OCI-LY7 (cell line): ENCODE results near the gene SARDH. TPM values are rescaled to one million over a fixed set of nuclear protein-coding genes. Genes with fewer than 3 reads are reported as not detected.

ENCODE experiments used
- Bru-seq: library from RNA; stranded (reverse); fragments of 400-500 nt; gene quantifications from one replicate; lab custom pipeline; 2021; lab: Mats Ljungman, UMichigan
- BruChase-seq, 2 experiments: library from RNA; stranded (reverse); fragments of 400-500 nt; gene quantifications; one replicate each; lab custom pipeline; 2021; lab: Mats Ljungman, UMichigan
- BruUV-seq: library from RNA; stranded (reverse); fragments of 400-500 nt; replicated peaks from 2 replicates; lab custom pipeline; 2021; lab: Mats Ljungman, UMichigan
- CTCF ChIA-PET: fragments of 300-600 bp; sonication (Branson Sonifier 250); formaldehyde crosslinking; loops from one replicate; lab custom pipeline; 2022; ENCODE audit warnings: antibody characterized with exemption; ENCODE audit not compliant: unreplicated experiment; lab: Charles Lee
- POLR2A ChIA-PET: fragments of 300-600 bp; sonication (Branson Sonifier 250); formaldehyde crosslinking; loops from one replicate; lab custom pipeline; 2022; ENCODE audit warnings: antibody characterized with exemption; lab: Charles Lee
- DNase-seq: peaks from one replicate; pipeline ENCODE4 v3.0.0-alpha.2; 2015; ENCODE audit warnings: low spot score
- H2AFZ ChIP-seq: fragments of 200-600 bp; sonication (generic), shearing (Covaris generic); 2 replicates; pipeline ENCODE4 v1.6.1; 2014; ENCODE audit warnings: mild to moderate bottlenecking, antibody characterized with exemption, low read length, moderate library complexity
- H3K27ac ChIP-seq: fragments of 200-600 bp; sonication (generic); 2 replicates; pipeline ENCODE4 v1.5.1; 2014; ENCODE audit warnings: mixed run types, low read depth, mild to moderate bottlenecking, moderate library complexity, low read length, inconsistent platforms; ENCODE audit not compliant: poor library complexity, severe bottlenecking
- H3K36me3 ChIP-seq: fragments of 200-600 bp; sonication (generic); 2 replicates; pipeline ENCODE4 v1.6.1; 2014; ENCODE audit warnings: mild to moderate bottlenecking, antibody characterized with exemption, low read length, moderate library complexity, mixed read lengths; ENCODE audit not compliant: insufficient read depth
- H3K4me1 ChIP-seq: fragments of 200-600 bp; sonication (generic); 2 replicates; pipeline ENCODE4 v1.5.1; 2014; ENCODE audit warnings: mild to moderate bottlenecking, low read length; ENCODE audit not compliant: insufficient read depth, poor library complexity, severe bottlenecking
- H3K4me2 ChIP-seq: fragments of 200-600 bp; sonication (generic); 2 replicates; pipeline ENCODE4 v1.6.1; 2014; ENCODE audit warnings: mild to moderate bottlenecking, low read length
- H3K4me3 ChIP-seq: fragments of 200-600 bp; sonication (generic); 2 replicates; pipeline ENCODE4 v1.5.1; 2014; ENCODE audit warnings: mild to moderate bottlenecking, low read depth, low read length; ENCODE audit not compliant: poor library complexity, severe bottlenecking
- H3K79me2 ChIP-seq: fragments of 200-600 bp; sonication (generic); 2 replicates; pipeline ENCODE4 v1.6.1; 2016; ENCODE audit warnings: low read depth, mild to moderate bottlenecking, low read length, moderate library complexity, mixed read lengths; ENCODE audit not compliant: insufficient read depth
- H3K9me2 ChIP-seq: fragments of 200-600 bp; sonication (generic); 2 replicates; pipeline ENCODE4 v1.6.1; 2016; ENCODE audit warnings: mild to moderate bottlenecking, low read length, mixed read lengths; ENCODE audit not compliant: insufficient read depth
- H3K9me3 ChIP-seq: fragments of 200-600 bp; sonication (generic); 2 replicates; pipeline ENCODE4 v1.6.1; 2014; ENCODE audit warnings: mild to moderate bottlenecking, mixed run types, low read length, mixed read lengths
- H4K20me1 ChIP-seq: fragments of 200-600 bp; sonication (generic); 2 replicates; pipeline ENCODE4 v1.6.1; 2014; ENCODE audit warnings: mild to moderate bottlenecking, antibody characterized with exemption, low read length, moderate library complexity, mixed read lengths; ENCODE audit not compliant: insufficient read depth
- EZH2phosphoT487 ChIP-seq: fragments of 200-600 bp; sonication (generic); IDR thresholded peaks from 2 replicates; pipeline ENCODE4 v1.6.1; 2018; ENCODE audit warnings: low read depth, borderline replicate concordance, mild to moderate bottlenecking, mixed run types, antibody characterized with exemption, low read length, moderate library complexity, mixed read lengths
- intact Hi-C: fragments of 100-400 bp; cut with micrococcal nuclease; formaldehyde crosslinking; loops from one replicate; pipeline ENCODE4 v1.10.0; 2022; ENCODE audit not compliant: unreplicated experiment
- long read RNA-seq: library from polyadenylated mRNA; stranded (forward); transcript quantifications from one replicate; pipeline ENCODE4 v2.0.0, GENCODE V29; 2022
- total RNA-seq, 2 experiments: library from RNA; depleted of rRNA in 1 of 2; stranded (reverse); fragments of >200 nt in 1 of 2; shearing (Covaris generic) in 1 of 2; gene quantifications; 2 replicates each; pipeline ENCODE4 v1.2.3, GENCODE V29; 2014 to 2022
- TF ChIP-seq, protein P1 (sequence below): fragments of 200-600 bp; sonication (generic); conservative IDR thresholded peaks from 2 replicates; pipeline ENCODE4 v1.5.1; 2014; ENCODE audit warnings: mild to moderate bottlenecking, antibody characterized with exemption, low read length, moderate library complexity, mixed read lengths

The SARDH gene, protein sequence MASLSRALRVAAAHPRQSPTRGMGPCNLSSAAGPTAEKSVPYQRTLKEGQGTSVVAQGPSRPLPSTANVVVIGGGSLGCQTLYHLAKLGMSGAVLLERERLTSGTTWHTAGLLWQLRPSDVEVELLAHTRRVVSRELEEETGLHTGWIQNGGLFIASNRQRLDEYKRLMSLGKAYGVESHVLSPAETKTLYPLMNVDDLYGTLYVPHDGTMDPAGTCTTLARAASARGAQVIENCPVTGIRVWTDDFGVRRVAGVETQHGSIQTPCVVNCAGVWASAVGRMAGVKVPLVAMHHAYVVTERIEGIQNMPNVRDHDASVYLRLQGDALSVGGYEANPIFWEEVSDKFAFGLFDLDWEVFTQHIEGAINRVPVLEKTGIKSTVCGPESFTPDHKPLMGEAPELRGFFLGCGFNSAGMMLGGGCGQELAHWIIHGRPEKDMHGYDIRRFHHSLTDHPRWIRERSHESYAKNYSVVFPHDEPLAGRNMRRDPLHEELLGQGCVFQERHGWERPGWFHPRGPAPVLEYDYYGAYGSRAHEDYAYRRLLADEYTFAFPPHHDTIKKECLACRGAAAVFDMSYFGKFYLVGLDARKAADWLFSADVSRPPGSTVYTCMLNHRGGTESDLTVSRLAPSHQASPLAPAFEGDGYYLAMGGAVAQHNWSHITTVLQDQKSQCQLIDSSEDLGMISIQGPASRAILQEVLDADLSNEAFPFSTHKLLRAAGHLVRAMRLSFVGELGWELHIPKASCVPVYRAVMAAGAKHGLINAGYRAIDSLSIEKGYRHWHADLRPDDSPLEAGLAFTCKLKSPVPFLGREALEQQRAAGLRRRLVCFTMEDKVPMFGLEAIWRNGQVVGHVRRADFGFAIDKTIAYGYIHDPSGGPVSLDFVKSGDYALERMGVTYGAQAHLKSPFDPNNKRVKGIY
- total RNA-seq (2014; rRNA removed; shearing (Covaris generic)) (52.3 and 60.8 TPM in 2 replicates), total RNA-seq (2022) (39.4 and 42.8 TPM in 2 replicates), Bru-seq, nascent RNA (percentile 52 among the genes with signal in this experiment), BruChase-seq, experiment 1, labeled RNA remaining after a 6-hour chase (percentile 55 among the genes with signal in this experiment), BruChase-seq, experiment 2, labeled RNA remaining after a 2-hour chase (percentile 54 among the genes with signal in this experiment)
- long read RNA-seq, partial matches to known transcripts = 25 of 60 reads
- long read RNA-seq, other reads (novel, unspliced or antisense) = 34 of 60 reads

DNA sequence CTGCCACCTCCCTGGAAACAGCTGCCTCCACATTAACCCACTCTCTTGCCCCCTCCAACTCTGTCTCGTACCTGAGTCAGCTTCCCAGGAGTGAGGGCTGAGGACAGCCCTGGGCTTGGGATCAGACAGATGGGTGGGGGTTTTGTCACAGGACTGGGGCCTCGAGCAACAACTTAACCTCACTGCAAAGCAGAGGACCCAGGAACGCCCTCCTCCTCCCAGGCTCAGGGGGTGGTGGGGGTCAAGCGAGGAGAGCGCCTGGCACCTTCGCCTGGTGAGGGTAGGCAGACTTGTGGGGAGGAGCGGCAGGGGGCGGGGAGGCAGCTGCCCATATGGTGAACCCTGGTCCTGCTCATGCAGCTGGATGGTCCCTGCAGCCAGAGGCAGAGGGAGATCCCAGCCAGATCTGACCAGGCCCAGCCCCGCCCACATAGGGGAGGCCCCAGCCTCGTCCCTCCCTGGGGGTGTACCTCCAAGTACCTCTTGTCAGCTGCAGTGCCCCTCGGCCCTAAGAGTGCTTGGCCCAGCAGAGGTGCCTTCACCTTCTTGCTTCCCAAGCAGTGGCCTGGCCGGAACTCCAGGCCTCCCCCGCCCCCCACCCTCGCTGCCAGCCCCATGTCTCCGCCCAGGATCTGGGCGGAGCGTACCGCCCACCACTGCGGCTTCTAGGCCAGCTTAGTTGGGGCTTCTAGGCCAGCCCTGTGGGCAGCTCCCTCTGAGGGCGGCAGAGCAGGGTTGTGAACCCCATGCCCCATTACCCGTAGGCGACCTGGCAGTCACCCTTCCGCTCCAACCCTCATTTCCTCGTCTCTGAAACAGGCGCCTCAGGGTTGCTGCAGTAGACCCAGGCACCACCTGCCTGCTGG, at the start of gene SARDH:
SARDH (minus strand) TSS at position 579 of the 866 bp plus-strand sequence. CDS start 4,179 bp downstream, outside the sequence.
- H3K4me3 ChIP-seq = no peak within 1 kb of the TSS

GRCh38 chr9:133787754-133788025, 49.5 kb upstream of the SARDH start:
- Histone ChIP-seq H4K20me1 (no peaks in the 10 kb centered on the region), H3K4me1 (peaks cover 36% of the 10 kb centered on the region), H3K79me2 (no peaks in the 10 kb centered on the region), H3K4me2 (peak overlapping the region; percentile 35), H3K4me3 (no peak overlapping the region), H3K9me3 (no peaks in the 10 kb centered on the region), H2AFZ (no peak overlapping the region), H3K9me2 (no peaks in the 10 kb centered on the region), H3K27ac (no peak overlapping the region), H3K36me3 (peaks cover 5% of the 10 kb centered on the region; the same call in 1 of the 2 replicates)
- ChIA-PET CTCF (interaction anchor here (1.2 kb wide), 1 partner anchor 10 kb away, joined by 3 read pairs; no protein-coding TSS in a partner anchor), POLR2A (interaction anchor here (0.6 kb wide), 2 partner anchors 30 to 72 kb away, joined by 3 read pairs; no protein-coding TSS in a partner anchor)
- intact Hi-C loops = no loop called here
- peak; percentile 64 for DNase-seq
- TF ChIP-seq EZH2phosphoT487 = no peak
- TF ChIP-seq, protein P1, sequence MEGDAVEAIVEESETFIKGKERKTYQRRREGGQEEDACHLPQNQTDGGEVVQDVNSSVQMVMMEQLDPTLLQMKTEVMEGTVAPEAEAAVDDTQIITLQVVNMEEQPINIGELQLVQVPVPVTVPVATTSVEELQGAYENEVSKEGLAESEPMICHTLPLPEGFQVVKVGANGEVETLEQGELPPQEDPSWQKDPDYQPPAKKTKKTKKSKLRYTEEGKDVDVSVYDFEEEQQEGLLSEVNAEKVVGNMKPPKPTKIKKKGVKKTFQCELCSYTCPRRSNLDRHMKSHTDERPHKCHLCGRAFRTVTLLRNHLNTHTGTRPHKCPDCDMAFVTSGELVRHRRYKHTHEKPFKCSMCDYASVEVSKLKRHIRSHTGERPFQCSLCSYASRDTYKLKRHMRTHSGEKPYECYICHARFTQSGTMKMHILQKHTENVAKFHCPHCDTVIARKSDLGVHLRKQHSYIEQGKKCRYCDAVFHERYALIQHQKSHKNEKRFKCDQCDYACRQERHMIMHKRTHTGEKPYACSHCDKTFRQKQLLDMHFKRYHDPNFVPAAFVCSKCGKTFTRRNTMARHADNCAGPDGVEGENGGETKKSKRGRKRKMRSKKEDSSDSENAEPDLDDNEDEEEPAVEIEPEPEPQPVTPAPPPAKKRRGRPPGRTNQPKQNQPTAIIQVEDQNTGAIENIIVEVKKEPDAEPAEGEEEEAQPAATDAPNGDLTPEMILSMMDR = no peak
- no TSS peak for BruUV-seq

More for the DNA sequence above, at the start of gene SARDH:
- CTCF ChIA-PET = no interaction called here
- H3K9me2 ChIP-seq = no peaks in the 10 kb centered on the region
- H4K20me1 ChIP-seq = no peaks in the 10 kb centered on the region
- peak within 1 kb of the TSS; percentile 46; the same call in 1 of the 2 replicates for H2AFZ ChIP-seq
- H3K79me2 ChIP-seq = no peaks in the 10 kb centered on the region
- POLR2A ChIA-PET = no interaction called here
- no peak within 1 kb of the TSS for H3K27ac ChIP-seq
- H3K4me1 ChIP-seq = peaks cover 18% of the 10 kb centered on the region
- TF ChIP-seq, protein P1 = no peak
- TF ChIP-seq EZH2phosphoT487 = no peak
- peak within 1 kb of the TSS; percentile 47 for H3K4me2 ChIP-seq
- no TSS peak for BruUV-seq
- DNase-seq = peak; percentile 24
- H3K36me3 ChIP-seq = no peaks in the 10 kb centered on the region
- intact Hi-C loops = no loop called here
- no peaks in the 10 kb centered on the region for H3K9me3 ChIP-seq
